GM21447 (cell line): Measurements from ENCODE around the gene KIAA1217.

Experiments
- ATAC-seq: cut with Tn5 transposase; IDR thresholded peaks from one replicate; pipeline ENCODE4 v1.9.1; 2021; ENCODE audit not compliant: unreplicated experiment

Gene KIAA1217

DNA sequence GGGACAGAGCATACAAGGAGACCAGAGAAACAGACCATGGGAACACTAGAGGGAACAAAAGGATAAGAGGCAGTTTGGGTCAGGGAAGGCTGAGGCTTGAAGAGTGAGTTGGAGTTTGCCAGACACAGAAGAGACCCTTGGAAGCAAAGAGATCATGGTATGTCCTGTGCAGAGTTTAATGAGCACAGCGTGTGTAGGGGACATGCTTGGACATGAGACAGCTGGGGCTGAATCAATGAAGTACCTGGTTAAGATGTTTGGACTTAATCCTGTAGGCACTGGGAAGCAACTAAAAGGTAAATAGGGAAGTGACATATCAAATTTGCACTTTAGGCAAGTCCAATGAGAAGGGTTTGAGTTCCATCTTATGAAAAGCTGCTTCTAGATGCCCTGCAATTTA is 79.6 kb downstream of the KIAA1217 start:
- ATAC-seq: no peak

DNA sequence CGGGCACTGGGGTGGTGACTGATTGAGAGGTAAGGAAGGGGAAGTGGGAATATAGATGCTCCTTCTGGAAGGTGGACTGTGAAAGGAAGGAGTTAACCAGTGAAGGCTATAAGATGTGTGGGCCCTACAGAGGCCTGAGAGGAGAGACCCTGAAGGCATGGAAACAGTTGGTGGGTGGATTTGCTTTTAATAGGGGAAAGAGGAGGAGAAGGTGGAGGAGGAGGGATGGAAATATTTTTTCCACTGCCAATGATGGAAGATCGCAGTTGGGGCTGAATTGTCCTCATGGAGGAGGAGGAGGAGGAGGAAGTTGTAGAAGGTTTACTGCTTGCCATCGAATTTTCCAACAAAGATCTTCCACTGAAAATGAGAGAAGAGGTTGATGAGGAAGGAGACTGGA is 80.3 kb downstream of the KIAA1217 start:
- no peak for ATAC-seq

DNA sequence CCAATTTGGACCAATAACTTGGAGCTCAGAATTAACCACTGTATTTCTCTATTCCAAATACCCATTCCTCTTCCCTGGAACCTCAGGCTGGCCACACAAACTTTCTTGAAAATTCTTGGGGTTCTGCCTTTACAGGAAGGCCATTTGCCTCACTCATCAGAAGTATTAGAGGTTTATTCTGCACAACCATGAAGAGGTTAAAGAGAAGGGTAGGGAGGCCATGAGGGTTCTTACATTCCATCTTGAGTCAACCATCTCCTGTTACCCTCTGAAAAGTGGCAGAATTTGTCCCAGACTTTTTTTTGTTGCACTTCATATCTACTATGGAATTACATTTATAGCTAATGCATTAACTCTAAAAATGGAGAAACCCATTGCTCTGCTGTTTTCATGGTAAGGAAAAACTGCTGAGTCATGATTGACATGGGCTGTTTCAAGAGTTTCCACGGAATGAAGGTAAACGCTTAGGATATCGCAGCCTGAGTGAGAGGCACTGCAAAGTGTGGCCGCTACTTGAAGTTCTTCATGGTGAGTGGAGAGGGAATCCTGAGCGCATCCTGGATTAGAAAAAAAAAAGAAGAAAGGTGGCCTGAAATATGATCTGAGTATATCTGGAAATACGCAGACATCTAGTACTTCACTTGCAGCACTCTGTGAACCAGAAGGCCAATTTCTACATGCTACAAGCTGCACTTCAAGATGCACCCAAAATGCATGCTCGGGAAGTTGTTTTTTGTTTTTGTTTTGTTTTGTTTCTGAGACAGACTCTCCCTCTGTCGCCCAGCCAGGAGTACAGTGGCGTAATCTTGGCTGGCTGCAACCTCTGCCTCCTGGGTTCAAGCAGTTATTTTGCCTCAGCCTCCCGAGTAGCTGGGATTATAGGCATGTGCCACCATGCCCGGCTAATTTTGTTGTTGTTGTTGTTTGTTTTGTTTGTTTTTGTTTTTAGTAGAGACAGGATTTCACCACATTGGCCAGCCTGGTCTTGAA is 83.7 kb downstream of the KIAA1217 start:
- ATAC-seq: no peak

- no peak for ATAC-seq
Observed at GRCh38 chr10:24299578-24300260, 90.8 kb downstream of the KIAA1217 start.

GRCh38 chr10:24303522-24304310 is 94.8 kb downstream of the KIAA1217 start:
- no peak for ATAC-seq

- ATAC-seq: no peak
Observed at GRCh38 chr10:24305551-24306506, 96.9 kb downstream of the KIAA1217 start.

DNA sequence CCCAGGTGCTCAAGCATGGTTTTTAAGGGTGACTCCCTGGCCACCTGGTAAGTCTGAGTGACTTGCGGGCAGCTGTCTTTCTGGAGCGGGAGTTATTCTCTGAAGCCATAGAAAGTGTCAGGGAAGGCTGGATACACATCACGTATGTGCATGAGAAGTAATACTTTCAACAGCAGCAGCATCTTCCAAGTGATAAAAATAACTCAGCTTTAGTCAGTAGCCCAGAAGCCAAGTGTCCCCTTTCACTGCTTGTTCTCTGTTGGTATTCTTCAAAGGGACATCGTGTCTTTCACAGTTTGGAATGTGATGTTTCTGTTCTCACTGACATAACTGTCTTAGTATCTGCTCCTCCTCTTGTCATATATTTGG is 97.6 kb downstream of the KIAA1217 start:
- ATAC-seq: no peak

- ATAC-seq: no peak
Observed at GRCh38 chr10:24307116-24307515, 98.2 kb downstream of the KIAA1217 start.

DNA sequence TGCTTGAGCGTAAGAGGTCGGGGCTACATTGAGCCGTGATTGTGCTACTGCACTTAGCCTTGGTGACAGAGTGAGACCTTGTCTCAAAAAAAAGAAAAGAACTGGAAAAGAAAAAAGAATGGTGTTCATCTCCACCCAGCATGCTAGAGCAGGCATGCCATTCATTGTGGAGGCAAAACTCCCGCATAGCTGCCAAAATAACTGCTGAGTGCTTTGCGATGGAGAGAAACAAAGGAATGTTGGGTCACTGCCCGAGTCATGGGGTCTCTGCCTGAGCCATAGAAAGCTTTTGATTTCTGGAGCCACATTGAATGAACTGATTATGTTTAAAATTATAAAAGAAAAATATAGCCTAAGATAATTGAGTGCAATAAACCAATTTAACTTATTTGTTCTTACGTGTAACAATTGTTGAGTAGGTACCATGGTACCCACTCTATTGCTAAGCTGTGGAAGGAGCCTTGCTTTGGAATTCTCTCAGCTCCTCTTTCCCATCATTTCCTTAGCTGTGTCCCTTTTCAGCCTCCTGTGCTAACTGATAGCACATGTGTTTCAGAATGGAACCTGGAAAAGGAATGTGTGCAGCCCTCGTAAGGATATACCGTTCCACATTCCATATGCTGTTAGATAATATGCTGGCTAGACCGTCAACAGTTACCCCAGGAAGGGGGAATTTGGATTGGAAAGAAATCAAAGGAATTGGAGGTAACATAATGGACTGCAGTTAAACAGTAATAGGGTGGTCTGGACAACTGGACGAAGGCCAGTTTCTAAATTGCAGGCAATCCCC is 99.0 kb downstream of the KIAA1217 start:
- no peak for ATAC-seq

- ATAC-seq: no peak
Observed at GRCh38 chr10:24310104-24310503, 101.2 kb downstream of the KIAA1217 start.

- ATAC-seq: no peak
Observed at GRCh38 chr10:24311888-24312287, 103.0 kb downstream of the KIAA1217 start.

- ATAC-seq: no peak
Observed at GRCh38 chr10:24313283-24313682, 104.3 kb downstream of the KIAA1217 start.

- ATAC-seq: no peak
Observed at GRCh38 chr10:24315211-24315610, 106.3 kb downstream of the KIAA1217 start.

DNA sequence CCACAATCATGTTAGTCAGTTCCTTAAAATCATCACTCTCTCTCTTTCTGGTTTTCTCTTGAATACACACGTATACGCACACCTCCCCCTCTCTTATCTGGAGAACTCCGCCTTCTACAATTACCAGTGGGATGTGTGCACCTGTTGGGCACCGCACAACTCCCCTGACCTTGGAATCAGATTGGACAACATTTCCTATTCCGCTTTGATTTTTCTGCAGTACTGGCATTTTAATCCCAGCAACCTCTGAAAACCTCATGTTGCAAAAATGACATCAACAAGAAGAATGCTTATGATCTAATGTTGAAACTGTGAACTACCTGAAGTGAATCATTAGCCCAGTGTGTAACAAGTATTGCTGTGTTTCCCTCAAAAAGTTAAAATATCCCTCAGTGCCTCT is 109.6 kb downstream of the KIAA1217 start:
- ATAC-seq: no peak

GRCh38 chr10:24320373-24320772 is 111.4 kb downstream of the KIAA1217 start:
- no peak for ATAC-seq

DNA sequence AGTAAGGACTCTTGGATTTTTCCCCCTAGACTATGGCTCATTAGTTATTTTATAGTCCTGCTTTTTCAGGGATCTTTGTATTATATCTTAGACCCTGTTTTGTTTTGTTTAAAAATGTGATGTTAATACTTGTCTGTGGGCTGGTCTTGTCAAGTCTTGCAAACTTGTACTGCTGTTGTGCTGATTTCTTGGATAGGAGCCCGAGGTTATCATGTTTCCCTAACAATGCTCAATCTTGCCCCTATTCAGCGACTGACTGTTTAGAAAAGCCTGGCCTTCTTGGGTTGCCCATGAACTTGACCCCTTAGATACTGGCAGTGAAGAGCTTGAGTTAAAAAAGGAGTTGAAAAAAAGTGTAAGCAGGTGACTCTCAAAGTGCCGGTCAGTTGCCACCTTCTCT is 115.7 kb downstream of the KIAA1217 start:
- no peak for ATAC-seq

DNA sequence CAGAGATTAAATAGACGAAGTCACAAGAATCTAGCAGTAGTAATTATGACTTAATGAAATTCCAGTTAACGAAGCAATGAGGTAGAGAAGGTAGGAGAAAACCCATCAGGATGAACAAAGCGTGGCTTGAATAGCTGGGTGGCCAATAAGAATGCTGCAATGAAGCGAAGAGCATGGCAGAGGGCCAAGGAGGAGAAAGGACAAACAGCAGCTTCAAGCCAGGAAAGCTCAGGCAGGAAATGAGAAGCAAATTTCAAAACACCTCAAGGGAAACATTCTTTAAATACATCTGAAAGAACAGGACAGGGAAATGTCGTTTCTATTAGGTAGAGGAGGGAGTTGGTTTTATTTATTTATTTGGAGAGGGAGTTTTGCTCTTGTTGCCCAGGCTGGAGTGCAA is 122.5 kb downstream of the KIAA1217 start:
- no peak for ATAC-seq

GRCh38 chr10:24333736-24334135 is 124.8 kb downstream of the KIAA1217 start:
- no peak for ATAC-seq

GRCh38 chr10:24334279-24334939 is 125.5 kb downstream of the KIAA1217 start:
- ATAC-seq: no peak
